Neural progenitor cell (in vitro differentiated cells): Measurements from ENCODE around the gene OGDHL. TPM values are rescaled to one million over a fixed set of nuclear protein-coding genes. Genes with fewer than 3 reads are reported as not detected.
"Not testable (repeated sequence)": the region's sequence is repeated elsewhere in the genome, so short reads cannot be mapped to it uniquely, and the experiment has no call there.

Experiments used
- DNase-seq: peaks from one replicate; pipeline ENCODE4 v3.0.0-alpha.2; 2016; ENCODE audit warnings: low spot score
- H2AFZ ChIP-seq: fragments of 200-600 bp; sonication (generic); replicated peaks from 2 replicates; pipeline ENCODE4 v1.6.1; 2016; ENCODE audit warnings: antibody characterized with exemption
- H3F3A ChIP-seq: fragments of 200-600 bp; sonication (generic); 2 replicates; pipeline ENCODE4 v1.6.1; 2016; ENCODE audit warnings: antibody characterized with exemption, low read depth
- H3K27ac ChIP-seq: fragments of 200-600 bp; sonication (generic); 2 replicates; pipeline ENCODE4 v1.5.1; 2016; ENCODE audit warnings: mild to moderate bottlenecking
- H3K27me3 ChIP-seq: fragments of 200-600 bp; sonication (generic); 2 replicates; pipeline ENCODE4 v1.6.1; 2016; ENCODE audit warnings: mild to moderate bottlenecking, moderate library complexity
- H3K36me3 ChIP-seq: fragments of 200-600 bp; sonication (generic); 2 replicates; pipeline ENCODE4 v1.5.1; 2016
- H3K4me1 ChIP-seq: fragments of 200-600 bp; sonication (generic); 2 replicates; pipeline ENCODE4 v1.6.1; 2016; ENCODE audit warnings: mixed run types
- H3K4me2 ChIP-seq: fragments of 200-600 bp; sonication (generic); 2 replicates; pipeline ENCODE4 v1.6.1; 2016
- H3K4me3 ChIP-seq: fragments of 200-600 bp; sonication (generic); 2 replicates; pipeline ENCODE4 v1.5.1; 2016
- H3K79me2 ChIP-seq: fragments of 200-600 bp; sonication (generic); 2 replicates; pipeline ENCODE4 v1.6.1; 2016; ENCODE audit warnings: low read depth
- H3K9ac ChIP-seq: fragments of 200-600 bp; sonication (generic); 2 replicates; pipeline ENCODE4 v1.6.1; 2016
- H3K9me3 ChIP-seq: fragments of 200-600 bp; sonication (generic); 2 replicates; pipeline ENCODE4 v1.5.1; 2016; ENCODE audit warnings: low read depth
- H4K20me1 ChIP-seq: fragments of 200-600 bp; sonication (generic); 2 replicates; pipeline ENCODE4 v1.6.1; 2016; ENCODE audit warnings: low read depth
- H3K27ac Mint-ChIP-seq: 3 replicates; pipeline ENCODE4 v1.8.0; 2021; ENCODE audit warnings: mixed read lengths
- H3K27me3 Mint-ChIP-seq: 2 replicates; pipeline ENCODE4 v1.8.0; 2022; ENCODE audit warnings: low read depth, mild to moderate bottlenecking, inconsistent platforms, moderate library complexity, mixed read lengths; ENCODE audit not compliant: insufficient read depth
- H3K36me3 Mint-ChIP-seq: 3 replicates; pipeline ENCODE4 v1.8.0; 2021; ENCODE audit warnings: mixed read lengths
- H3K4me1 Mint-ChIP-seq: 3 replicates; pipeline ENCODE4 v1.8.0; 2021; ENCODE audit warnings: mixed read lengths
- H3K4me3 Mint-ChIP-seq: 3 replicates; pipeline ENCODE4 v1.8.0; 2021; ENCODE audit warnings: mild to moderate bottlenecking, moderate library complexity, mixed read lengths
- H3K9me3 Mint-ChIP-seq: 3 replicates; pipeline ENCODE4 v1.8.0; 2020; ENCODE audit warnings: mixed read lengths
- CTCF ChIP-seq: fragments of 200-600 bp; sonication (generic); IDR thresholded peaks from 2 replicates; pipeline ENCODE4 v1.5.1; 2017; ENCODE audit warnings: antibody characterized with exemption, mild to moderate bottlenecking
- EZH2 ChIP-seq: fragments of 200-600 bp; sonication (generic); IDR thresholded peaks from 2 replicates; pipeline ENCODE4 v1.6.1; 2017; ENCODE audit warnings: antibody characterized with exemption, mild to moderate bottlenecking, moderate library complexity
- EZH2phosphoT487 ChIP-seq: fragments of 200-600 bp; sonication (generic); IDR thresholded peaks from 2 replicates; pipeline ENCODE4 v1.6.1; 2017; ENCODE audit warnings: antibody characterized with exemption
- total RNA-seq: library from RNA; depleted of rRNA; stranded (reverse); fragments of >200 nt; gene quantifications from 2 replicates; pipeline ENCODE4 v1.2.3, GENCODE V29; 2015; ENCODE audit warnings: low replicate concordance

The OGDHL gene
- total RNA-seq, 1 donor from 2014 or later = 0.34 TPM

GRCh38 chr10:49778197-49778596 lies 16.1 kb upstream of the OGDHL start:
- Mint-ChIP-seq H3K4me3 (no peak overlapping the region), H3K27me3 (peaks cover 2% of the 10 kb centered on the region), H3K36me3 (no peaks in the 10 kb centered on the region), H3K27ac (no peak overlapping the region), H3K9me3 (no peaks in the 10 kb centered on the region), H3K4me1 (no peaks in the 10 kb centered on the region)
- H3K27me3 ChIP-seq = no peaks in the 10 kb centered on the region
- no peak overlapping the region for H3K27ac ChIP-seq
- H3K4me2 ChIP-seq = no peak overlapping the region
- H3K9ac ChIP-seq = no peak overlapping the region
- DNase-seq = no peak
- TF ChIP-seq EZH2 (no peak), EZH2phosphoT487 (no peak), CTCF (no peak)
- no peaks in the 10 kb centered on the region for H3K4me1 ChIP-seq
- H3K36me3 ChIP-seq = no peaks in the 10 kb centered on the region
- no peak overlapping the region for H3K4me3 ChIP-seq
- no peaks in the 10 kb centered on the region for H3K9me3 ChIP-seq
- no peaks in the 10 kb centered on the region for H3K79me2 ChIP-seq
- no peaks in the 10 kb centered on the region for H3F3A ChIP-seq
- H2AFZ ChIP-seq = no peak overlapping the region
- H4K20me1 ChIP-seq = no peaks in the 10 kb centered on the region

- Histone ChIP-seq H3K36me3 (no peaks in the 10 kb centered on the region), H2AFZ (no peak overlapping the region), H3K27me3 (no peaks in the 10 kb centered on the region), H3F3A (no peaks in the 10 kb centered on the region), H4K20me1 (no peaks in the 10 kb centered on the region), H3K9ac (no peak overlapping the region), H3K27ac (no peak overlapping the region), H3K79me2 (no peaks in the 10 kb centered on the region), H3K4me2 (no peak overlapping the region), H3K4me1 (no peaks in the 10 kb centered on the region), H3K9me3 (no peaks in the 10 kb centered on the region), H3K4me3 (no peak overlapping the region)
- no peaks in the 10 kb centered on the region for H3K36me3 Mint-ChIP-seq
- TF ChIP-seq EZH2phosphoT487 (no peak), CTCF (no peak), EZH2 (no peak)
- DNase-seq = no peak
- H3K4me1 Mint-ChIP-seq = no peaks in the 10 kb centered on the region
- H3K9me3 Mint-ChIP-seq = no peaks in the 10 kb centered on the region
- H3K27ac Mint-ChIP-seq = no peak overlapping the region
- no peak overlapping the region for H3K4me3 Mint-ChIP-seq
- H3K27me3 Mint-ChIP-seq = peaks cover 2% of the 10 kb centered on the region
Observed at GRCh38 chr10:49776851-49777250, 14.7 kb upstream of the OGDHL start.

GRCh38 chr10:49775014-49775413 lies 12.9 kb upstream of the OGDHL start:
- H3K4me2 ChIP-seq = no peak overlapping the region
- H3K36me3 Mint-ChIP-seq = no peaks in the 10 kb centered on the region

GRCh38 chr10:49772944-49773343 lies 10.8 kb upstream of the OGDHL start:
- not testable (repeated sequence) for H2AFZ ChIP-seq, H3K79me2 ChIP-seq, H3K27ac Mint-ChIP-seq, H3K27me3 Mint-ChIP-seq, H3K4me1 Mint-ChIP-seq, H3K4me3 ChIP-seq, H4K20me1 ChIP-seq, H3K36me3 ChIP-seq, DNase-seq, H3K36me3 Mint-ChIP-seq, H3K9me3 Mint-ChIP-seq, H3K9me3 ChIP-seq, H3K9ac ChIP-seq, H3K4me2 ChIP-seq, H3K4me3 Mint-ChIP-seq, H3K27ac ChIP-seq, H3K4me1 ChIP-seq, H3F3A ChIP-seq
- H3K27me3 ChIP-seq = peaks cover 14% of the 10 kb centered on the region

More at GRCh38 chr10:49775014-49775413, 12.9 kb upstream of the OGDHL start:
- H3K27ac Mint-ChIP-seq = no peak overlapping the region
- DNase-seq = no peak
- no peaks in the 10 kb centered on the region for H3K9me3 Mint-ChIP-seq
- Histone ChIP-seq H3K27ac (no peak overlapping the region), H3K79me2 (no peaks in the 10 kb centered on the region), H3K9ac (no peak overlapping the region), H3K9me3 (no peaks in the 10 kb centered on the region), H3K36me3 (no peaks in the 10 kb centered on the region), H3K4me1 (no peaks in the 10 kb centered on the region), H3K27me3 (no peaks in the 10 kb centered on the region), H2AFZ (no peak overlapping the region), H4K20me1 (no peaks in the 10 kb centered on the region), H3K4me3 (no peak overlapping the region), H3F3A (no peaks in the 10 kb centered on the region)
- H3K4me3 Mint-ChIP-seq = no peak overlapping the region
- peaks cover 2% of the 10 kb centered on the region for H3K27me3 Mint-ChIP-seq
- TF ChIP-seq EZH2phosphoT487 (no peak), EZH2 (no peak), CTCF (no peak)
- H3K4me1 Mint-ChIP-seq = peaks cover 3% of the 10 kb centered on the region

GRCh38 chr10:49771046-49771445 lies 8.9 kb upstream of the OGDHL start:
- H3K4me1 Mint-ChIP-seq, H3K27me3 Mint-ChIP-seq, H4K20me1 ChIP-seq, H3K9me3 Mint-ChIP-seq, H3K36me3 ChIP-seq, H3K36me3 Mint-ChIP-seq, H3K4me2 ChIP-seq, H3K27ac Mint-ChIP-seq, H3K4me3 Mint-ChIP-seq, H3K4me3 ChIP-seq, H3K4me1 ChIP-seq, H3K79me2 ChIP-seq, H3K9ac ChIP-seq, H3K9me3 ChIP-seq, H3F3A ChIP-seq, H2AFZ ChIP-seq, H3K27ac ChIP-seq: not testable (repeated sequence)
- H3K27me3 ChIP-seq = peaks cover 18% of the 10 kb centered on the region
- DNase-seq = peak; percentile 15
